NCI-H1436 treated with DMSO at 0.1 percent for 48 hours (cell line): ENCODE data around the gene ROPN1.
"Not testable (repeated sequence)": the region's sequence is repeated elsewhere in the genome, so short reads cannot be mapped to it uniquely, and the experiment has no call there.

Source experiments
- DNase-seq: peaks from one replicate; lab custom pipeline; 2025; lab: John Stamatoyannopoulos, UW

The ROPN1 gene

GRCh38 chr3:123991730-123992588, at the start of gene ROPN1:
TSS of gene ROPN1 (minus strand) at chr3:123992124. CDS start at chr3:123980481, 11,643 bp downstream.
- DNase-seq: not testable (repeated sequence)

- no peak for DNase-seq
Observed at GRCh38 chr3:124041553-124041952, 49.6 kb upstream of the ROPN1 start.

DNA sequence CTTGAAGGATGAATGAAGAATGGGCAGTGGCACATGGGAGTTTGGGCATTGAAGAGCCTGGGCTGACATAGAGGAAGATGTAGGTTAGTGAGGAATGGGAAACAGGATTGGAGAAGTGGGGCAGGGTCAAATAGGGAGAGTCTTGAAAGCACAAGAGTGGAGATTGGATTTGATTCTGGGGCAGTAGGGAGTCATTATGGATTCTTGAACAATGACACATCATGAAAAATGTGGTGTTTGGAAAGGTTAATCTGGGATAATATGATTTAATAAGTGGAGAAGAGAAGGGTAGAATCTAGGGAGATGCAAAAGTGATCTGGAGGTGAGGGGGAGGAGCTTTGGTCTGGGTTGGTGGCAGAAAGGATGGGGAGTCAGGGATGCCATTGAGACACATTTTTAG, 45.4 kb upstream of the ROPN1 start:
- no peak for DNase-seq

DNA sequence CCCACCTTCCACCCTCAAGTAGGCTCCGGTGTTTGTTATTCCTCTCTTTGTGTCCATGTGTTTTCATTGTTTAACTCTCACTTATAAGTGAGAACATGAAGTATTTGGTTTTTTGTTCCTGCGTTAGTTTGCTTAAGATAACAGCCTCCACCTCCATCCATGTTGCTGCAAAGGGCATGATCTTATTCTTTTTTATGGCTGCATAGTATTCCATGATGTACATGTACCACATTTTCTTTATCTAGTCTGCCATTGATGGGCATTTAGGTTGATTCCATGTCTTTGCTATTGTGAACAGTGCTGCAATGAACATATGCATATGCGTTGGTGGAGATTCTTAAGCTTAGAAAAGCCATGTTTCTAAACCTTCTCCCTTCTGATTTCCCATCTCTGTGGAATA, 44.3 kb upstream of the ROPN1 start:
- not testable (repeated sequence) for DNase-seq

DNA sequence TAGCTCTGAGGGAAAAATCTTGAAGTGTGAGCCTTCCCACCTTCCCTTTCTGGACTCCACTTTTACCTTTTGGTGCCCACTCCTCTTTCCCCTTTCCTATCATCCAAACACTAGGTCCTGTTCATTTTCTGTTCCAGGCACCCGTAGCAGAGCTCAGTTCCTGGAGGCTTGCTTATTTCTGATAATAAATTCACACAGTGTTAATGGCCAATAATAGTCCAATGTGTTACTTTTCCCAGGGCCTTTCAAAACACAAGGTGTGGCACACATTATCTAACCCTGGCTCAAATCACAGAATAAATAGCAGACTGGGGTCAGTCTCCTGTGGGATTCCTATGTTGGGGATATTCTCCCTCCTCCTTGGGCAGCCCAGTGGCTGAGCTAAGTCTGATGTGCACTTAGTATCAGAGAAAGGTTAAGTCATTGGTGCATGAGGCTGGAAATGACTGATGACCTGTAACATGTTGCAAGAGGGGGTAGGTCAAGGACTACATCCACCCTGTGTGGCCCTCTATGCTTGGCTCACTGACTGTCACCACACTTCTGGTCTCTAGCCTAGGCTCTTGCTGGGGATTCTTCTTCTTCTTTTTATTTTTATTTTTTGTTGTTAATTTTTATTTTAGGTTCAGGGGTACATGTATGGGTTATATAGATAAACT, 43.7 kb upstream of the ROPN1 start:
- no peak for DNase-seq

GRCh38 chr3:124034844-124035152, 42.9 kb upstream of the ROPN1 start:
- DNase-seq: no peak

- no peak for DNase-seq
Observed at GRCh38 chr3:124034016-124034843, 42.3 kb upstream of the ROPN1 start.

DNA sequence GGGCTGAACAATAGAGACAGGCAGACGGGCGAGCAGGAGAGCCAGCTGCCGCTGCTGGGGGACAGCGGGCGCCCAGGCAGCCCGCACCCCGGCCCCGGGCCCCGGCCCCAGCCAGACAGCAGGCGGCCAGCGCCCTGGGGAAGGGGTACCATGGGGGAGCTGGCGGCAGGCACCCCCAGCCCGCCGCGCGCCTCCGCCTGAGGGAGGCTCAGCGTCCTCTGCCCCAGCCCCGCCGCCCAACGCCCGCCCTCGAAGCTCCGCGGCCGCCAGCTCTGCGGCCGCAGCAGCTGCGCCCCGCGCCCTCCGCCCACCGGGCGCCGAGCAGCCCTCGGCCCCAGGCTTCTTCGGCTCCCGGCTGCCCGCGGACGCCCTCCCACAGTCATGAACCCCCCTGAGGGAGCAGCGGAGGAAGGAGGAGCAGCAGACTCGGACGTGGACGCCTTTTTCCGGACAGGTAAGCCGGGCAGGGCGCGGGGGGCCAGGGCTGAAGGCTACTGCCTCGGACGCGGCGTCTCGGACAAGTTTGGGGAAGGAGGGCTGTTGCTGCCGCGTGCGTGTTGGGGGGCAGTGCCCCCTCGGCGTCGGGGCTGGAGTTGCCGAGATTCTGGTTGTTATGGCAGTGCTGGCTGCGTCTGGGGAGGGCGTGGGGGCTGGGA, 41.6 kb upstream of the ROPN1 start, which contains the start of gene KALRN:
Gene KALRN, plus strand, starts transcription at position 10 of the 656 bp plus-strand sequence.
- DNase-seq: no peak

DNA sequence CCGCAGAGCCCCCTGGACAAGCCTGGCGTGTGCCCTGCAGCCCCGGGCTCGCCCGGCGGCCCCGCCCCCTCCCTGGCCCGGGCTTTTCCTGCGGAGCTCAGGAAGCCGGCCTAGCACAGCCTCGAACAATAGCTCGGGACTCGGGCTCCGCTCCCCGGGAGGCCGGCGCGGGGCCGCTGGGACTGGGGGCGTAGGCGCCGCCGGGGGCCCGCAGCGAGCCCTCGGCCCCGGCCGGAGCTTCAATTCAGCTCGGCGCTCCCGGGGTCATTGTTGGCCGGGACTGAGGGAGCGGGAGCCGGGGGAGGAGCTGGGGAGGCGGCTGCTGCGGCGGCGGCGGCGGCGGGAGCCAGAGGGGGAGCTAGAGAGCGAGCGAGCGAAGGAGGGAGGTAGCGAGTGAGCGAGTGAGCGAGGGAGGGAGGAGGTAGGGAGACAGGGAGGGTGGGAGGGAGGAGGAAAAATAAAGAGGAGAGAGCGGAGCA, 41.0 kb upstream of the ROPN1 start:
- DNase-seq: peak; percentile 59

GRCh38 chr3:124032311-124032880, 40.5 kb upstream of the ROPN1 start:
- DNase-seq: no peak

- DNase-seq: no peak
Observed at GRCh38 chr3:124026516-124026915, 34.6 kb upstream of the ROPN1 start.

DNA sequence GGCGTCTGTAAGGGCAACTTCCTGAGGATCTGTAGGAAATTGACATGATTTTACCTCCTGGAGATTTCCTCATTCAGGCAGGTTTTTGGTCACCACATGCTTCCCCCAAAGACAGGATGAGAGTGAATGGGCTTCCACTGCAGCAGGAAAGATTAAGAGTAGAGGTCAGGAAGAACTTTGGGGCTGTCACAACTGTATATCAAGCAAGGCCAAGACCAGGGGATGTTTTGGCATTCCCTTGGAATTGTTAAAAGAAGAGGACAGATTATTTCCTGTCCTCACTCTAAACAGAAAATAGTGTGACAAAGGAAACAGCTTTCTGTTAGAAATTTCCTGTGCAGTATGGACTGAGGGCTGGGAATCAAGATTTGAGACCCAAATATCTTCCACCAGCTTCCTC, 31.6 kb upstream of the ROPN1 start:
- DNase-seq: not testable (repeated sequence)

DNA sequence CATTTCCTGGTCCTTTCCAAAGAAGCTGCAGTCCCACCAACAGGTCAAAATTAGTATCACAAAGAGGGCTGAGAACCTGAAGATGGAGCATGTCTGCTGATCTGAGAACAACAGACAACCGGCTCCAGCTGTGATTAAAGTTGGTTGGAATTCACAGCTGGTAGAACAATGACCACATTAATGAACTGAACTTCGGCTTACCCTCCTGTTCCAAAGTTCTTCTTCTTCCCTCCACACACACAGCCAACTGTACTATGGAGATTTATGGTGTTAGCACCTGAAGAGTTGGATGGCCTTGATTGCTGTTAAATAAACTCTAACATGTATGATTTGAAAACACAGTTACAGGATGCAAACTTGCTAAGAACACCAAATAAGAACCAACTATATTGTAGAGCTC, 27.4 kb upstream of the ROPN1 start:
- DNase-seq: no peak

GRCh38 chr3:124017502-124017901, 25.6 kb upstream of the ROPN1 start:
- not testable (repeated sequence) for DNase-seq

DNA sequence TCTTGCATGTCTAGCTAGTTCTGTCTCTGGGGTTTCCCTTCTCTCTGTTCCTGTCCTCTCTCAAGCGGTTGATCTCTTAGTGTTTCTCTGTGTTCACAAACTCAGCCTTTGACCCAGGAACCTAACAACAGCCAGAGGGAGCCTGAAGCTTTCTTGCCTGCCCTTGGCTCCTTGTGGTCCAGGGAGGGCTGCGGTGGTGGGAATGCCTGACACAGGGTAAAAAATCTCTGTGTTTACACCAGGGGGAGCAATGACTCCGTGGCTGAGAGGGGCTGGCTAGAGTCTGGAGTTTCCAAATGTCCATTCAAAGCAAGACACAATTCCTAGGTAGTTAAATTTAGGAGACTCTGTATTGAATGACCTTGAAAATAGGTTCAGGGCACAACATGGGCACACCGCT, 24.6 kb upstream of the ROPN1 start:
- not testable (repeated sequence) for DNase-seq

GRCh38 chr3:124014366-124014942, 22.5 kb upstream of the ROPN1 start:
- no peak for DNase-seq

- DNase-seq: not testable (repeated sequence)
Observed at GRCh38 chr3:124008321-124008720, 16.4 kb upstream of the ROPN1 start.

DNA sequence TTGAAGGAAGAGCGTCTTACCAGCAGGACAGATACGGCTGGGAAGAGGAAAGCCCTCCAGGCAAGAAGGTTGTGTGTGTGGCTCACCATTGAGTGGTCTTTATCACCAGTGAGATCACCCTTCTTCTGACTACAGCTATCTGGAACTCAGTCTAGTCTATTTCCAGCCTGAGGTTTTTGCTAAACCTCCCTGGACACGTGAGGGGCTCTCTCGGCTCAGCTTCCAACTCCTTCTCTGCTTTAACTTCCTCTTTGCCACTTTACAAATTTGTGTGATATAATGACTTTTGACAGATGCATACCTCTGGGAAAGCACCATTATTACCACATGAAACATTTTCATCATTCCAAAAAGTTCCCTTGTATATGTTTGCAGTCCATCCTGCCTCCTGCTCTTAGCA, 15.3 kb upstream of the ROPN1 start:
- DNase-seq: no peak

DNA sequence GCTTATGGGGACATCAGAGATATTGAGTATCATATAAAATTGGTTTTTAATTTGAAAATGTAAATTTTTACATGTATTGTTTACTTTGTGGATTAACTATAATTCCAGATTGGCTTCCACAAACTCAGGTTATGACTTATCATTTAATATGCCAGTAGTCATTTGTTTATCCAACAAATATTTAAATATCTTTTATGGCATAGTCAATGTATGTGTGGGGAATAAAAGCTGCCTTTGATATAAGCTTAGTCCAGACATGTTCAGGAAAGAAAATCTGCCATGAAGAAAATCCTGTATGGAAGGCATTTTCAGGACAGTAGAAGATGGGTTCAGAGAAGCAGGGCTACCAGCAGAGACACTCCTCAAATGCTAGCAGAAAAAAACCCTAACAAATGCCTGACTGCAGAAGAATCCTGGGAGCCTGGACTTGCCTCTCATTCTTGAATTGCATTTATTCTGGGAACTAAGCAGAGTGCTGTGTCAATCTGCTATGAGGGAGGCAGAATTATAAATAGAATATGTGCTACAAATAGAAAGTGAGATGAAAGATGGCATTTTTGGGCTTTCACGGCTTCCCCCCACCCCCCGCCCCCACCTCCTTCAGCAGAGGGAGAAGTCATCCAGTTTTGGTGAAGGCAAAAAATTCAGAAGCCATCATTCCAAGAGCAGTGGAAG, 10.6 kb upstream of the ROPN1 start:
- not testable (repeated sequence) for DNase-seq

DNA sequence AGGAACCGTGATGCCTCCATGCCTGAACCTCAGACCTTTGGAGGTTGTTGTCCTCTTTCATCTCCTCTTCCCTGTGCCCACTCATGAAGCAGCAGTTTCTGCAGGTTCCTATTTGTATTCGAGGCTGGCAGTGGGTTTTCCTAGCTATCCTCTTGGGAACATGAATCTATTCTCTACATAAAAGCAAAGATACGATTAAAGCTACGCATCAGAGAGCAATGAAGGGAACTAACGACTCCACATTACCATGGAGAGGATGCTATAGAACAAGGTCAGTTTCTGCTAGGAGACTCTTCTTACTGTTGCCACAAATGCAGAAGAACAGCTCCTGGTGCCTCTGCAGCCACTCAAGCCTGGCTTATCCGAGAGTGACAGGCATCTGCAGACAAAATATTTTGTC, 9.4 kb upstream of the ROPN1 start:
- DNase-seq: not testable (repeated sequence)

- no peak for DNase-seq
Observed at GRCh38 chr3:123997543-123997942, 5.6 kb upstream of the ROPN1 start.
